ENCODE data around the gene PHF21A. TPM values are rescaled to one million over a fixed set of nuclear protein-coding genes. Genes with fewer than 3 reads are reported as not detected.

Gene PHF21A
- total RNA-seq, 1 donor from 2014 or later, result 3.4 TPM

DNA sequence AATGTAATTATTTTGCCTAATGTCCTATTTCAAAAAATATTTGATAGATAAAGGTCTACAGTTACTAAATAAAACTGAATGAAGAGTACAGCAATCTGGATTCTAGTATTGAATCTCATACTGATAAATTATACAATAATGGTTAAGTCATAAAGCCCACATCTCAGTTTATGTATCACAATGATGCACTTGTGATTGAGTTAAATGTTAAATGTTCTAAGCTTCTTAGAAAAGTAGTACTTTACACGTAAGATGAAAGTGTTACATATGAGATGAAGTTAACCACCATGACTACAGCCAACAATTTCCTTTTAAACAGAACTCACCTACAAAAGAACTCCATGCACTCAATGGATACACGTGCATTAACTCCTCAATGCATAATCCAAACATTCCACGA lies 51.7 kb downstream of the PHF21A start:
- H3K4me3 ChIP-seq (ENCODE audit: low read depth, low read length), result no peak overlapping the region
- no peaks in the 10 kb centered on the region for H3K27me3 ChIP-seq (ENCODE audit: control insufficient read depth, insufficient read depth, low read length)
- no peak for TF ChIP-seq CTCF (IDR thresholded peaks at IDR 0.05; ENCODE audit: insufficient read depth, low read length, severe bottlenecking)
- DNase-seq (ENCODE audit: low read depth), result no peak
- H3K36me3 ChIP-seq (ENCODE audit: control insufficient read depth, insufficient read depth, low read length), result no peaks in the 10 kb centered on the region
- no peak for FAIRE-seq

GRCh38 chr11:46066335-46066734 lies 54.9 kb downstream of the PHF21A start:
- DNase-seq (ENCODE audit: low read depth), result peak; percentile 94
- H3K4me3 ChIP-seq (ENCODE audit: low read depth, low read length), result no peak overlapping the region

GRCh38 chr11:46065681-46066080 lies 55.6 kb downstream of the PHF21A start:
- no peak for TF ChIP-seq CTCF (IDR thresholded peaks at IDR 0.05; ENCODE audit: insufficient read depth, low read length, severe bottlenecking)
- Histone ChIP-seq H3K36me3 (ENCODE audit: control insufficient read depth, insufficient read depth, low read length) (no peaks in the 10 kb centered on the region), H3K4me3 (ENCODE audit: low read depth, low read length) (no peak overlapping the region), H3K27me3 (ENCODE audit: control insufficient read depth, insufficient read depth, low read length) (no peaks in the 10 kb centered on the region)
- FAIRE-seq (no peak), DNase-seq (ENCODE audit: low read depth) (peak; percentile 41)

More at GRCh38 chr11:46066335-46066734, 54.9 kb downstream of the PHF21A start:
- H3K27me3 ChIP-seq (ENCODE audit: control insufficient read depth, insufficient read depth, low read length), result no peaks in the 10 kb centered on the region
- no peak for FAIRE-seq
- H3K36me3 ChIP-seq (ENCODE audit: control insufficient read depth, insufficient read depth, low read length), result no peaks in the 10 kb centered on the region
- TF ChIP-seq CTCF (IDR thresholded peaks at IDR 0.05; ENCODE audit: insufficient read depth, low read length, severe bottlenecking), result no peak

- H3K4me3 ChIP-seq (ENCODE audit: low read depth, low read length), result no peak overlapping the region
- no peak for TF ChIP-seq CTCF (IDR thresholded peaks at IDR 0.05; ENCODE audit: insufficient read depth, low read length, severe bottlenecking)
- peak; percentile 55 for DNase-seq (ENCODE audit: low read depth)
- no peaks in the 10 kb centered on the region for H3K36me3 ChIP-seq (ENCODE audit: control insufficient read depth, insufficient read depth, low read length)
- no peaks in the 10 kb centered on the region for H3K27me3 ChIP-seq (ENCODE audit: control insufficient read depth, insufficient read depth, low read length)
- FAIRE-seq, result no peak
Measured at GRCh38 chr11:46064221-46064620, 57.0 kb downstream of the PHF21A start.

DNA sequence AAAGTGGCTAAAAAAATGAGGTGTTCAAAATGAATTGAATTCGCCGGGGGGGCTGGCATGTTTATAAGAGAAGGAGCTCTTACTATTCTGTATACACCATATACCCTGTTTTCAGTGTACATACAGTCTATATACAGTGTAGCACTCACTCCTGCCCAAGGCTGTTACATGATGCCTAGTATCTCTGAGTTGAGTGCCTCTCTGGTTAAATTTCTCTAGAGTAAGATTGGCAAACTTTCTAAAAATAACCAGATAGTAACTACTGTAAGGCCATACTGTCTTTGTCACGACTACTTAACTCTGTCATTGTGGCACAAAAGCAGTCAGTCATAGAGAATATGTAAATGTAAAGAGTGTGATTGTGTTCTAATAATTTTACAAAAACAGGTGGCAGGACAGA lies 58.1 kb downstream of the PHF21A start:
- no peak for TF ChIP-seq CTCF (IDR thresholded peaks at IDR 0.05; ENCODE audit: insufficient read depth, low read length, severe bottlenecking)
- H3K4me3 ChIP-seq (ENCODE audit: low read depth, low read length), result no peak overlapping the region
- H3K27me3 ChIP-seq (ENCODE audit: control insufficient read depth, insufficient read depth, low read length), result no peaks in the 10 kb centered on the region
- no peaks in the 10 kb centered on the region for H3K36me3 ChIP-seq (ENCODE audit: control insufficient read depth, insufficient read depth, low read length)
- FAIRE-seq (no peak), DNase-seq (ENCODE audit: low read depth) (no peak)

- DNase-seq (ENCODE audit: low read depth) (no peak), FAIRE-seq (no peak)
- no peaks in the 10 kb centered on the region for H3K27me3 ChIP-seq (ENCODE audit: control insufficient read depth, insufficient read depth, low read length)
- no peak overlapping the region for H3K4me3 ChIP-seq (ENCODE audit: low read depth, low read length)
- H3K36me3 ChIP-seq (ENCODE audit: control insufficient read depth, insufficient read depth, low read length), result no peaks in the 10 kb centered on the region
- TF ChIP-seq CTCF (IDR thresholded peaks at IDR 0.05; ENCODE audit: insufficient read depth, low read length, severe bottlenecking), result no peak
Measured at GRCh38 chr11:46060013-46060412, 61.2 kb downstream of the PHF21A start.

Measured in bronchial epithelial cell (primary cell).